ENCODE data around the gene KLRK1. TPM values are rescaled to one million over a fixed set of nuclear protein-coding genes. Genes with fewer than 3 reads are reported as not detected.
"Not testable (repeated sequence)": the region's sequence is repeated elsewhere in the genome, so short reads cannot be mapped to it uniquely, and the experiment has no call there.

KLRK1 gene
- total RNA-seq, 1 experiment from 2014 or later: 0.40 TPM

GRCh38 chr12:10362828-10363657 lies 26.8 kb downstream of the KLRK1 start:
- peak; percentile 36 for DNase-seq (ENCODE audit: low read depth)

DNA sequence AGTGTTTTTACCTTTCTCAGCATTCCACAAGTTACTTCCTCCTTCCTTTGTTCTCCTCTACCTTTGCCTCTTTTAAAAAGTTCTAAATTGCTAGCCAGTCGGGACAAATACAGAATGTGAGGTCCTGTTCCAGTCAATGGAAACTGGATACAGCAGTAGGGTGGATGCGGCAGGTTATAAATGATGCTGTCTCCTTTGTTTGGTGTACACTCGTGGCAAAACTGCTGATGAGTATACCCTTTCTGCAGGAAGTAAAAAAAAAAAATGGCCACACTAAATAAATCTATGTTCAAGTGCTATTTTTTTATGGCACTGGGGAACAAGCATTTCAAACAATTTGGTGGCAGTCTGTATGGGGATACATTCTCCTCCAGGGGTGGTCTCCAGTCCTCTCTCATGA lies 27.5 kb downstream of the KLRK1 start:
- DNase-seq (ENCODE audit: low read depth): no peak

DNA sequence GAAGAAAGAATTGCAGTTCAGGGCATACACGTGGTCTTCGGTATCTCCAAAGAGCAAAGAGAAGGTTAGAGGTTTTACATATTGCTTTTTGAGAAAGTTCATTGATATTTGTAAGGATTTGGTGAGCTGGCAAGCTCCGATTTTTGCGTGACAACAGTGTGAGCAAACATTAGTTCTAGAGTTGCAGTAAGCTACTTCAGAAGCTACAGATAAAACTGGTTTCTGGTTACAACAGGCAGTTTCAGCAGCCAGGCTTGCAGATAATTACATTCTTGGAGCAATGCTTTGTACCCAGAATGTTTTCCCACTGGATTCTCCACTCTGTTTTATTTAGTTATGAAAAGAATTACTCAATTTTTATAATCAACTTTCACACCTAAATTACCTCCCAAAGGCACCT lies 28.2 kb downstream of the KLRK1 start:
- DNase-seq (ENCODE audit: low read depth): peak; percentile 70

GRCh38 chr12:10361084-10361483 lies 28.8 kb downstream of the KLRK1 start:
- DNase-seq (ENCODE audit: low read depth): peak; percentile 83

DNA sequence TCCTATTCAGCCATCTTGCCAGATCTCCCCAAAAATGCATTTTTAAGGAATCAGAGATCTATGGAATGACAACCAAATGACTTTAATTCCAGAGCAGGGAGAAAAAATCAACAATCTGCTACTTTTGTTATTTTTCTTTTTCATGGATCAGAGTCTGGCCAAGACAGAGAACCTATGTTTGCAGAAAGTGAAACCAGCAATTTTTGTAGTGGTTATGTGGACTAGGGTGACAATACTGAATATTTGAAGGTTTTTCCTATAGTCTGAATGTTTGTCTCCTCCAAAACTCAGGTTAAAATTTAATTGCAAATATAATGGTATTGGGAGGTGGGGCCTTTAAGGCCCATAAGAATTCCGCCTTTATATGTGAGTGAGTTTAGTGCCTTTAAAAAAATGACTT lies 30.9 kb downstream of the KLRK1 start:
- no peak for DNase-seq (ENCODE audit: low read depth)

DNA sequence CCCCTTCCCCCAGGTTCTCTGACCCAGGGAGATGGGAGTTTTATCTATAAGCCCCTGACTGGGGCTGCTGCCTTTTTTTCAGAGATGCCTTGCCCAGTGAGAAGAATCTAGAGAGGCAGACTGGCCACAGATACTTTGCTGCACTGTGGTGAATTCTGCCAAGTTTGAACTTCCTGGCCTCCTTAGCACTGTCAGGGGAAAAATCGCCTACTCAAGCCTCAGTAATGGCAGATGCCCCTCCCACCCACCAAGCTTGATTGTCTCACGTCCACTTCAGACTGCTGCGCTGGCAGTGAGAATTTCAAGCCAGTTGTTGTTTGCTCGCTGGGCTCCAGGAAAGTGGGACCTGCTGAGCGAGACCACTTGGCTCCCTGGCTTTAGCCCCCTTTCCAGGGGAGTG lies 31.7 kb downstream of the KLRK1 start:
- DNase-seq (ENCODE audit: low read depth): no peak

GRCh38 chr12:10354502-10354901 lies 35.3 kb downstream of the KLRK1 start:
- DNase-seq (ENCODE audit: low read depth): peak; percentile 80

GRCh38 chr12:10354071-10354470 lies 35.8 kb downstream of the KLRK1 start:
- DNase-seq (ENCODE audit: low read depth): no peak

DNA sequence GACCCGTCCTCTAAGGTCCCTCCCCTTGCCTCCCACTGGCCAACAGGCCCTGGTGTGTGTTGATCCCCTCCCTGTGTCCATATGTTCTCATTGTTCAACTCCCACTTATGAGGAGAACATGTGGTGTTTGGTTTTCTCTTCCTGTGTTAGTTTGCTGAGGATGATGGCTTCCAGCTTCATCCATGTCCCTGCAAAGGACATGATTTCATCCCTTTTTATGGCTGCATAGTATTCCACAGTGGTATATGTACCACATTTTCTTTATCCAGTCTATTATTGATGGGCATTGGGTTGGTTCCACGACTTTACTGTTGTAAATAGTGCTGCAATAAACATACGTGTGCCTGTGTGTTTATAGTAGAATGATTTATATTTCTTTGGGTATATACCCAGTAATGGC lies 38.4 kb downstream of the KLRK1 start:
- not testable (repeated sequence) for DNase-seq (ENCODE audit: low read depth)

- no peak for DNase-seq (ENCODE audit: low read depth)
Observed at GRCh38 chr12:10341892-10342509, 47.8 kb downstream of the KLRK1 start.

GRCh38 chr12:10340946-10341345 lies 48.9 kb downstream of the KLRK1 start:
- DNase-seq (ENCODE audit: low read depth): not testable (repeated sequence)

DNA sequence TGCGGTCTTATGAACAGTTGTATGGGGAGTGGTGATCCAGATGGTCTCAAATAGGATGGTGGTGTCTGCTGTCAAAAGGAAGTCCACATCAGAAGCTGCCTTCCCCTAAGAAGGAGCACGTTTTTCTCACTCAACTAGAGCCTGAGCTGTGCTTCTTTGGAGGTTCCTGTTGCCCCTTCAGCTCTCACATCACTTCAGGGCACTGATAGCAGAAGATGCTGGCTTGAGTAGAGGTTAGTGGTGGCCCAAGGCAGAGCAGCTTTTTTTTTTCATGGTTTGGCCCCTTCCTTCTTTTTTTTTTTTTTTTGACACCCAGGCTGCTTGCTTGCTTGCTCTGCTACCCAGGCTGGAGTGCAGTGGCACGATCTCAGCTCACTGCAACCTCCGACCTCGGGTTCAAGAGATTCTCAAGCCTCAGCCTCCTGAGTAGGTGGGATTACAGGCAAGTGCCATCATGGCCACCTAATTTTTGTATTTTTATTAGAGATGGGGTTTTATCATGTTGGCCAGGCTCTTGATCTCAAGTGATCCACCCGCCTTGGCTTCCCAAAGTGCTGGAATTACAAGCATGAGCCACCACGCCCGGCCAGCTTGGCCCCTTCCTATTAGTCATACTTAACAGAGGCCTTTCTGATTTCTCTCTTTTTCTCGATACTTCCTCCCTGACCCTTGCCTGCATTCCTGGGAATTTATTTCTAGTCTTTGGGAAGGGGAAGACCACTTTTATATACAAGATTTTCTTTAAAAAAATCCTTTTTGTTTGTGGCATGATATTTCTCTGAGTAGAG lies 50.6 kb downstream of the KLRK1 start:
- DNase-seq (ENCODE audit: low read depth): peak; percentile 63

- not testable (repeated sequence) for DNase-seq (ENCODE audit: low read depth)
Observed at GRCh38 chr12:10338470-10338869, 51.4 kb downstream of the KLRK1 start.

DNA sequence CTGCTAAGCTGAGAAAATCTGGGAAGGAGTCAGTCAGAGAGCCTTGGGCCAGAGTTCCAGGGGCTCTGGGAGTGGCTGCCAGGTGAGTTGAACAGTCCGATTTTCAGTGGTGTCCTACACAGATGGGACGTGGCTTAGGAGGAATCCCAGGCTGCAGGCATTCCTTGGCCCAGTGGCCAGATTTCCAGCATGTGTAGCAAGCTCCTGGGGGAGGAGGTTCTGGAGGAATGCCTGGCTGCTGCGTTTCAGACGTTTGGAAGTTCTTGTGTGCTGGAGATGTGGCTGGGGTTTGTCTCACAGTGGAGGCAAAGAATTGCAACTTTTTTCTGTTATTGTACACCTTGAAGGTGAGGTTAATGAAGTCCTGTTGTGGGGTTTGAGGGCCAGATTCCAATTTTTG lies 53.6 kb downstream of the KLRK1 start:
- not testable (repeated sequence) for DNase-seq (ENCODE audit: low read depth)

DNA sequence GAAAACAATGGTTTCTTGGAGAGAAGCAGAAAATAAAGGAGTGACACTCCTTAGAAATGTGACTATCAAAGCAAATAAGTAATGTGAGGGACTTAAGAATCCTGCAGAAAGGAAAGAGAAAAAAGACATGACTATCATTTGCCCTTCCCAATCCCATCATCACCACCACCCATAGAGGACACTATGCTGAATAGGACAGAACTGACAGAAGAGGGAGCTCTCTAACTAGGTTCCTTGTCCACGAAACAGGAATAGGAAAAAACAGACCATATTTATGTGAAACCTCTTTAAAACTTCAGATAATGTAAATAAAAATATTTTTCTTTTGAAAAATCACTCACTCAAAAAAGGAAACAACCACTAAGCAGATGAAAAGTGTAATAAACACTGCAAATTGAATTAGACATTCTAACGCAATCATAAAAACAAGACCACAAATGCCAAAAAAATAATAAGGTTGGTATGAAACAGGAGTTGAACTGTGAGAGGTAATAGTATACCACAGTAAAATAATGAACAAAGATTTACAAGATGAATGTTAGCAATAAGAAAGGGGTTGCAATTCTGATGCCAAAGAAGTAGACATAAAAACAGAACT lies 58.1 kb downstream of the KLRK1 start:
- DNase-seq (ENCODE audit: low read depth): peak; percentile 56

- not testable (repeated sequence) for DNase-seq (ENCODE audit: low read depth)
Observed at GRCh38 chr12:10328691-10329090, 61.1 kb downstream of the KLRK1 start.

Other genes starting within 250 kb of the KLRK1 start
- not detected in 2 replicates for gene OLR1, start 217.9 kb downstream of the KLRK1 start, total RNA-seq (2014; rRNA removed)
- gene TMEM52B, start 211.0 kb downstream of the KLRK1 start, total RNA-seq (2014; rRNA removed): not detected in 2 replicates
- 9.6 and 11.7 TPM in 2 replicates for gene GABARAPL1, start 177.2 kb downstream of the KLRK1 start, total RNA-seq (2014; rRNA removed)
- gene KLRD1, start 82.2 kb downstream of the KLRK1 start, total RNA-seq (2014; rRNA removed): not detected in 2 replicates
- not detected in 2 replicates for gene KLRC4, start 19.7 kb upstream of the KLRK1 start, total RNA-seq (2014; rRNA removed)
- gene KLRC3, start 30.6 kb upstream of the KLRK1 start, total RNA-seq (2014; rRNA removed): 0.63 TPM in 1 of 2 replicates, not detected in the other
- gene KLRC2, start 46.0 kb upstream of the KLRK1 start, total RNA-seq (2014; rRNA removed): 0.96 and 2.0 TPM in 2 replicates
- not detected in 2 replicates for gene KLRC1, start 63.3 kb upstream of the KLRK1 start, total RNA-seq (2014; rRNA removed)
- gene EIF2S3B, start 115.8 kb upstream of the KLRK1 start, total RNA-seq (2014; rRNA removed): 0.32 and 0.34 TPM in 2 replicates
- 34.2 and 47.0 TPM in 2 replicates for gene MAGOHB, start 223.6 kb upstream of the KLRK1 start, total RNA-seq (2014; rRNA removed)